Adrenal gland (tissue), 5 donors: Measurements from ENCODE around the gene ESYT2.

ENCODE experiments used
- CTCF ChIP-seq, 6 experiments: fragments of 450-650 bp in 4 of 6; fragments of 200-600 bp in 2 of 6; sonication (generic) in 1 of 6; IDR thresholded peaks; 1 replicate in 5 of 6; 2 replicates in 1 of 6; pipeline versions ENCODE4 v1.5.1 to v1.8.0; 2016 to 2021; ENCODE audit warnings: antibody characterized with exemption in 6 of 6, mild to moderate bottlenecking in 2 of 6, moderate library complexity in 1 of 6
- POLR2A ChIP-seq, 2 donors: fragments of 450-650 bp; IDR thresholded peaks; one replicate each; pipeline ENCODE4 v1.6.1; 2017; ENCODE audit warnings: antibody characterized with exemption in 2 of 2, mild to moderate bottlenecking in 2 of 2, moderate library complexity in 1 of 2
- donor health status: DM: no; HTN: no; CAD: no.

- no peak for TF ChIP-seq POLR2A (IDR thresholded peaks at IDR 0.05)
- TF ChIP-seq CTCF (IDR thresholded peaks at IDR 0.05), result no peak
Observed at GRCh38 chr7:158815800-158816128, 13.5 kb downstream of the ESYT2 start.
